Kidney glomerular epithelial cell (primary cell): ENCODE data around the gene TMA7.
"Not testable (repeated sequence)": the region's sequence is repeated elsewhere in the genome, so short reads cannot be mapped to it uniquely, and the experiment has no call there.

Experiments used
- DNase-seq: peaks from one replicate; lab custom pipeline; 2025; lab: John Stamatoyannopoulos, UW

The TMA7 gene

GRCh38 chr3:48468329-48468731 lies 28.3 kb downstream of the TMA7 start:
- DNase-seq: no peak

GRCh38 chr3:48469046-48469915 lies 29.2 kb downstream of the TMA7 start:
- no peak for DNase-seq

GRCh38 chr3:48470286-48470685 lies 30.2 kb downstream of the TMA7 start:
- no peak for DNase-seq

- DNase-seq: no peak
Measured at GRCh38 chr3:48472673-48472922, 32.5 kb downstream of the TMA7 start.

GRCh38 chr3:48472923-48473616 lies 33.0 kb downstream of the TMA7 start:
- peak; percentile 89 for DNase-seq

- DNase-seq: no peak
Measured at GRCh38 chr3:48473617-48473952, 33.5 kb downstream of the TMA7 start.

- not testable (repeated sequence) for DNase-seq
Measured at GRCh38 chr3:48474031-48474430, 34.0 kb downstream of the TMA7 start.

- no peak for DNase-seq
Measured at GRCh38 chr3:48474619-48475018, 34.6 kb downstream of the TMA7 start.

- DNase-seq: no peak
Measured at GRCh38 chr3:48475188-48475587, 35.1 kb downstream of the TMA7 start.

- no peak for DNase-seq
Measured at GRCh38 chr3:48476426-48477053, 36.5 kb downstream of the TMA7 start.

- DNase-seq: no peak
Measured at GRCh38 chr3:48477959-48478520, 38.0 kb downstream of the TMA7 start.

- no peak for DNase-seq
Measured at GRCh38 chr3:48478626-48479555, 38.8 kb downstream of the TMA7 start.

- DNase-seq: not testable (repeated sequence)
Measured at GRCh38 chr3:48480891-48481290, 40.8 kb downstream of the TMA7 start.

GRCh38 chr3:48482822-48483221 lies 42.8 kb downstream of the TMA7 start:
- DNase-seq: not testable (repeated sequence)

- DNase-seq: no peak
Measured at GRCh38 chr3:48486952-48487351, 46.9 kb downstream of the TMA7 start.

GRCh38 chr3:48492461-48493202 lies 52.6 kb downstream of the TMA7 start:
- no peak for DNase-seq

- DNase-seq: no peak
Measured at GRCh38 chr3:48493203-48493501, 53.1 kb downstream of the TMA7 start.
